A549 (cell line): ENCODE results near the gene BAG1.

Experiments used
- CTCF ChIP-seq: fragments of >200 bp; sonication (Bioruptor Twin); formaldehyde crosslinking; IDR thresholded peaks from 3 replicates; pipeline ENCODE4 v1.5.1; 2016
- POLR2A ChIP-seq: IDR thresholded peaks from 2 replicates; pipeline ENCODE4 v1.6.1; 2012; ENCODE audit warnings: mild to moderate bottlenecking, low read length
- RCOR1 ChIP-seq: fragments of 150-350 bp; IDR thresholded peaks from 2 replicates; pipeline ENCODE4 v1.6.1; 2014; ENCODE audit warnings: antibody characterized with exemption, low read length, low read depth

- TF ChIP-seq CTCF (no peak), POLR2A (no peak), RCOR1 (no peak)
These were observed 7.6 kb upstream of the BAG1 start for GRCh38 chr9:33272061-33272460.
